OCI-LY7 (cell line): ENCODE measurements around the gene LDHAL6A. TPM values are rescaled to one million over a fixed set of nuclear protein-coding genes. Genes with fewer than 3 reads are reported as not detected.

Experiments
- BruUV-seq: library from RNA; stranded (reverse); fragments of 400-500 nt; replicated peaks from 2 replicates; lab custom pipeline; 2021; lab: Mats Ljungman, UMichigan
- CTCF ChIA-PET: fragments of 300-600 bp; sonication (Branson Sonifier 250); formaldehyde crosslinking; loops from one replicate; lab custom pipeline; 2022; ENCODE audit warnings: antibody characterized with exemption; ENCODE audit not compliant: unreplicated experiment; lab: Charles Lee
- POLR2A ChIA-PET: fragments of 300-600 bp; sonication (Branson Sonifier 250); formaldehyde crosslinking; loops from one replicate; lab custom pipeline; 2022; ENCODE audit warnings: antibody characterized with exemption; lab: Charles Lee
- DNase-seq: peaks from one replicate; pipeline ENCODE4 v3.0.0-alpha.2; 2015; ENCODE audit warnings: low spot score
- H2AFZ ChIP-seq: fragments of 200-600 bp; sonication (generic), shearing (Covaris generic); 2 replicates; pipeline ENCODE4 v1.6.1; 2014; ENCODE audit warnings: mild to moderate bottlenecking, antibody characterized with exemption, low read length, moderate library complexity
- H3K27ac ChIP-seq: fragments of 200-600 bp; sonication (generic); 2 replicates; pipeline ENCODE4 v1.5.1; 2014; ENCODE audit warnings: mixed run types, low read depth, mild to moderate bottlenecking, moderate library complexity, low read length, inconsistent platforms; ENCODE audit not compliant: poor library complexity, severe bottlenecking
- H3K36me3 ChIP-seq: fragments of 200-600 bp; sonication (generic); 2 replicates; pipeline ENCODE4 v1.6.1; 2014; ENCODE audit warnings: mild to moderate bottlenecking, antibody characterized with exemption, low read length, moderate library complexity, mixed read lengths; ENCODE audit not compliant: insufficient read depth
- H3K4me1 ChIP-seq: fragments of 200-600 bp; sonication (generic); 2 replicates; pipeline ENCODE4 v1.5.1; 2014; ENCODE audit warnings: mild to moderate bottlenecking, low read length; ENCODE audit not compliant: insufficient read depth, poor library complexity, severe bottlenecking
- H3K4me2 ChIP-seq: fragments of 200-600 bp; sonication (generic); 2 replicates; pipeline ENCODE4 v1.6.1; 2014; ENCODE audit warnings: mild to moderate bottlenecking, low read length
- H3K4me3 ChIP-seq: fragments of 200-600 bp; sonication (generic); 2 replicates; pipeline ENCODE4 v1.5.1; 2014; ENCODE audit warnings: mild to moderate bottlenecking, low read depth, low read length; ENCODE audit not compliant: poor library complexity, severe bottlenecking
- H3K79me2 ChIP-seq: fragments of 200-600 bp; sonication (generic); 2 replicates; pipeline ENCODE4 v1.6.1; 2016; ENCODE audit warnings: low read depth, mild to moderate bottlenecking, low read length, moderate library complexity, mixed read lengths; ENCODE audit not compliant: insufficient read depth
- H3K9me2 ChIP-seq: fragments of 200-600 bp; sonication (generic); 2 replicates; pipeline ENCODE4 v1.6.1; 2016; ENCODE audit warnings: mild to moderate bottlenecking, low read length, mixed read lengths; ENCODE audit not compliant: insufficient read depth
- H3K9me3 ChIP-seq: fragments of 200-600 bp; sonication (generic); 2 replicates; pipeline ENCODE4 v1.6.1; 2014; ENCODE audit warnings: mild to moderate bottlenecking, mixed run types, low read length, mixed read lengths
- H4K20me1 ChIP-seq: fragments of 200-600 bp; sonication (generic); 2 replicates; pipeline ENCODE4 v1.6.1; 2014; ENCODE audit warnings: mild to moderate bottlenecking, antibody characterized with exemption, low read length, moderate library complexity, mixed read lengths; ENCODE audit not compliant: insufficient read depth
- CTCF ChIP-seq: fragments of 200-600 bp; sonication (generic); conservative IDR thresholded peaks from 2 replicates; pipeline ENCODE4 v1.5.1; 2014; ENCODE audit warnings: mild to moderate bottlenecking, antibody characterized with exemption, low read length, moderate library complexity, mixed read lengths
- EZH2phosphoT487 ChIP-seq: fragments of 200-600 bp; sonication (generic); IDR thresholded peaks from 2 replicates; pipeline ENCODE4 v1.6.1; 2018; ENCODE audit warnings: low read depth, borderline replicate concordance, mild to moderate bottlenecking, mixed run types, antibody characterized with exemption, low read length, moderate library complexity, mixed read lengths
- intact Hi-C: fragments of 100-400 bp; cut with micrococcal nuclease; formaldehyde crosslinking; loops from one replicate; pipeline ENCODE4 v1.10.0; 2022; ENCODE audit not compliant: unreplicated experiment
- total RNA-seq, 2 experiments: library from RNA; depleted of rRNA in 1 of 2; stranded (reverse); fragments of >200 nt in 1 of 2; shearing (Covaris generic) in 1 of 2; gene quantifications; 2 replicates each; pipeline ENCODE4 v1.2.3, GENCODE V29; 2014 to 2022

LDHAL6A gene
- total RNA-seq, 2 experiments from 2014 or later, result not detected

GRCh38 chr11:18466402-18466801 is 10.7 kb downstream of the LDHAL6A start:
- ChIA-PET CTCF (no interaction called here), POLR2A (interaction anchor here (0.8 kb wide), 1 partner anchor 18 kb away, joined by 3 read pairs; no protein-coding TSS in a partner anchor)
- Histone ChIP-seq H3K4me1 (no peaks in the 10 kb centered on the region), H3K9me3 (no peaks in the 10 kb centered on the region), H3K79me2 (no peaks in the 10 kb centered on the region), H3K36me3 (no peaks in the 10 kb centered on the region), H3K9me2 (no peaks in the 10 kb centered on the region), H4K20me1 (no peaks in the 10 kb centered on the region), H3K4me3 (no peak overlapping the region), H3K4me2 (no peak overlapping the region), H3K27ac (no peak overlapping the region), H2AFZ (no peak overlapping the region)
- intact Hi-C loops, result no loop called here
- DNase-seq, result no peak
- no TSS peak for BruUV-seq
- TF ChIP-seq EZH2phosphoT487 (no peak), CTCF (no peak)

- TF ChIP-seq CTCF, result no peak
- no peak for TF ChIP-seq EZH2phosphoT487
- no peaks in the 10 kb centered on the region for H3K9me2 ChIP-seq
- H3K36me3 ChIP-seq, result peaks cover 6% of the 10 kb centered on the region; the same call in 1 of the 2 replicates
- CTCF ChIA-PET, result no interaction called here
- intact Hi-C loops, result no loop called here
- no peak overlapping the region for H3K27ac ChIP-seq
- no peak overlapping the region for H3K4me2 ChIP-seq
- H4K20me1 ChIP-seq, result no peaks in the 10 kb centered on the region
- H3K9me3 ChIP-seq, result no peaks in the 10 kb centered on the region
- no peak for DNase-seq
- no TSS peak for BruUV-seq
- POLR2A ChIA-PET, result interaction anchor here (0.5 to 1.6 kb wide), 4 partner anchors 15 to 210 kb away, joined by 3 to 6 read pairs (median 4); partner anchors contain the start of gene LDHA
- H2AFZ ChIP-seq, result no peak overlapping the region
- no peaks in the 10 kb centered on the region for H3K4me1 ChIP-seq
- H3K79me2 ChIP-seq, result no peaks in the 10 kb centered on the region
- H3K4me3 ChIP-seq, result no peak overlapping the region
Measured at GRCh38 chr11:18468059-18468458, 12.4 kb downstream of the LDHAL6A start.

- Histone ChIP-seq H2AFZ (no peak overlapping the region), H3K4me3 (no peak overlapping the region), H3K9me2 (no peaks in the 10 kb centered on the region), H3K4me2 (no peak overlapping the region), H3K79me2 (no peaks in the 10 kb centered on the region), H3K27ac (no peak overlapping the region), H3K9me3 (no peaks in the 10 kb centered on the region), H3K4me1 (no peaks in the 10 kb centered on the region), H4K20me1 (no peaks in the 10 kb centered on the region), H3K36me3 (peaks cover 13% of the 10 kb centered on the region; the same call in 1 of the 2 replicates)
- intact Hi-C loops, result no loop called here
- ChIA-PET POLR2A (interaction anchor here (0.6 to 0.8 kb wide), 3 partner anchors 46 to 75 kb away, joined by 3 to 6 read pairs (median 4); partner anchors contain the start of gene LDHA), CTCF (no interaction called here)
- TF ChIP-seq CTCF, result no peak
- DNase-seq, result no peak
- no TSS peak for BruUV-seq
Measured at GRCh38 chr11:18468961-18469360, 13.3 kb downstream of the LDHAL6A start.
